HG03457 (cell line): ENCODE measurements around the gene PODN.

Source experiments
- ATAC-seq: cut with Tn5 transposase; IDR thresholded peaks from one replicate; pipeline ENCODE4 v1.9.1; 2021; ENCODE audit warnings: moderate number of reproducible peaks; ENCODE audit not compliant: unreplicated experiment

Gene PODN, protein sequence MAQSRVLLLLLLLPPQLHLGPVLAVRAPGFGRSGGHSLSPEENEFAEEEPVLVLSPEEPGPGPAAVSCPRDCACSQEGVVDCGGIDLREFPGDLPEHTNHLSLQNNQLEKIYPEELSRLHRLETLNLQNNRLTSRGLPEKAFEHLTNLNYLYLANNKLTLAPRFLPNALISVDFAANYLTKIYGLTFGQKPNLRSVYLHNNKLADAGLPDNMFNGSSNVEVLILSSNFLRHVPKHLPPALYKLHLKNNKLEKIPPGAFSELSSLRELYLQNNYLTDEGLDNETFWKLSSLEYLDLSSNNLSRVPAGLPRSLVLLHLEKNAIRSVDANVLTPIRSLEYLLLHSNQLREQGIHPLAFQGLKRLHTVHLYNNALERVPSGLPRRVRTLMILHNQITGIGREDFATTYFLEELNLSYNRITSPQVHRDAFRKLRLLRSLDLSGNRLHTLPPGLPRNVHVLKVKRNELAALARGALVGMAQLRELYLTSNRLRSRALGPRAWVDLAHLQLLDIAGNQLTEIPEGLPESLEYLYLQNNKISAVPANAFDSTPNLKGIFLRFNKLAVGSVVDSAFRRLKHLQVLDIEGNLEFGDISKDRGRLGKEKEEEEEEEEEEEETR

DNA sequence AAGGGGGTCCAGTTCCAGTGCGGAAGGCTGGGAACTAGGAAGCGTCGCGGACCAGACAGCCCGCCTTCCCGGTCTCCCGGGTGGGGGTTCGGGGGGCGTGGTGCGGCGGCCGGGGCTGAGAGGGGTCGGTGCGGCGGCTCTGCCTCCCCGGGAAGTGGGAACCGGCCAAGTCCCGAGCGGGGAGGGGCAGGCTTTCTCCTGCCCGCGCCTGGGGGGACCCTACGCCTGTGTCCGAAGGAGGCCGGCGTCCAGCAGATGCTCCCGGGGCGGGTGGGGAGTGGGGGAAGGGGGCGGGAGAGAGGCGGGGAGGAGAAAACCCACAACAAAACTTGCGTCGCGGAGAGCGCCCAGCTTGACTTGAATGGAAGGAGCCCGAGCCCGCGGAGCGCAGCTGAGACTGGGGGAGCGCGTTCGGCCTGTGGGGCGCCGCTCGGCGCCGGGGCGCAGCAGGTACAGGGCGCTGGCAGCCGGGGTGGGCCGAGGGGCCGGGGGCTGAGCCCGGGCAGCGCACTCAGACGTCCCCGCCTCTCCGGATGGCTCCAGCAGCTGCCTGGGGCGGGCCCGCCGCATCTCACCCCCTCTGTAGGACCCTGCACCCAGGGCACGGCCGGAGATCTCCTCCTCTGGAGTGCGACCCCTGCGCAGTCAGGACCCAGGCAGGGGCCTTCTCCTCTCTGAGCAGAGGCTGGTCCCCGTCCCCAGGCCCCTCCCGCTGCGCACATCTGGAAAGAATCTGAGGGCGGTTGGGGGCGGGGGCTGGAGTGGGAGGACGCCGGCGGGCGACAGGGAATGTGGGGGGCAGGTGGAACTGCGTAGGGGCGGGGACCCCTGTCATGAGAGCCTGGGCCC lies at the start of gene PODN:
Gene PODN, plus strand, starts transcription at position 355 of the 849 bp plus-strand sequence. CDS start 7,643 bp downstream, outside the sequence.
- ATAC-seq: no peak

DNA sequence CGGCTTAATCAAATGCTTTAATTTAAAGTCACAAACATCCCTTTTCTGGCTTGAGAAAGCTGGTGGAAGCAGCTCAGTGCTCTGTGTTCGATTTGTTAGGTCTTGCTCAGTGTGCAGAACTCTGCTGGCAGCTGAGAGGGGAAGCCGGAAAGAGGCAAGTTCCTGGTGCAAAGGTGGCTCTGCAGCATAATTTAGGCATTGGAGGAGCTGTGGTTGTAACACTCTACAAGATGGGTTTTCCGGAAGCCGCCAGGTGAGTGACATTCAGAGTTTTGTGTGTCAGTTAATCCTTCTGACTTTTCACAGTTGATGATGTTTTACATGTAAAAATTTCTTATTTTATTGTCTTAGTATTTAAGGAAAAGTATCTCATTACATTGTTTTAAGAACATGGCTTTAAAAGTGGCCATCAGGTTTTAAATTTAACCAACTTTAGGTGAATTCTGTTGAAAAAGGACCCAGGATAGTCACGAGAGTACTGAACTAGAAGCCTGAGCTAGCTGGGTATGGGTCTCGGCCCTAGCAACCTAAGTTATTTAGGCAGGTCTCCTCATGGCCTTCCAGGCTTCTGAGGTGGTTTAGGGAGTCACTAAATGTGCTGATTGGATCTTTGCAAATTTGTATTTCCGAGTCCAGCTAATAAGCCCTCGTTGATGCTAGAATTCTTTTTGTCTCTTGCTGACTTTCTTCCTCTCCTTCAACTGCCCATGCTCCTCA lies 47.1 kb upstream of the PODN start:
- peak; percentile 77 for ATAC-seq

DNA sequence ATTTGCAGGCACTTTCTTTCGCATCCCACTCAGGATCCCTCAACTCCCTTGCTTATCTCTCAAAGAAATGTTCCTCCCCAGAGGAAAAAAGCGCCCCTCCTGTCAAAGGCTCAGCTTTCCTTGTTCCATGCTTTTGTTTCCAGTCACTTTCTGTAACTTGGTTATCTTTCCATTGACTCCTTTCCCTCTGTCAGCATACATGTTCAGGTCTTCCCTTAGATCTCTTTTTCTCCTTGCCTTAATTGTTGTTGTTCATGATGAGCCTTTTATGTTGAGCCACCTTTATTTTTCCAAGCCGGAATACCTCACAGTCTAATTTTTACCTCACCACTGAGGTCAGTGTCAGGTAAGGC lies 46.5 kb upstream of the PODN start:
- ATAC-seq: no peak

DNA sequence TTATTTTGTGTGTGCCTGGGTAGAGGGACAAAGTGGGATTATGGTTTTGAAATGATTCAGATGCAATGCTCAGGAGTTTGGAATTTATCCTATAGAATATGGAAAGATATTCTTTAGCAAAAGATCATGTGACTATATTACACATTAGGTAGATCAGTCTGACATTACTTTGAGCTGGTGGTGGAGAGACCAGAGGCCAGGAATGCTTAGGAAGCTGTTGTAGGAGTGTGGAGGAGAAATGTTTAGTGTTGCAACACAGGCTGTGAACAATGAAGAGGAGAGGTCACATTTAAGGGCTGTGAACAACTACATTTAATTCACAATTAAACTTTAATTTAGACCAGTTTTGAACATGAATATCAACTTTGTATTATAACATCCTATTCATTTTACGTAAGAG lies 45.3 kb upstream of the PODN start:
- ATAC-seq: no peak

DNA sequence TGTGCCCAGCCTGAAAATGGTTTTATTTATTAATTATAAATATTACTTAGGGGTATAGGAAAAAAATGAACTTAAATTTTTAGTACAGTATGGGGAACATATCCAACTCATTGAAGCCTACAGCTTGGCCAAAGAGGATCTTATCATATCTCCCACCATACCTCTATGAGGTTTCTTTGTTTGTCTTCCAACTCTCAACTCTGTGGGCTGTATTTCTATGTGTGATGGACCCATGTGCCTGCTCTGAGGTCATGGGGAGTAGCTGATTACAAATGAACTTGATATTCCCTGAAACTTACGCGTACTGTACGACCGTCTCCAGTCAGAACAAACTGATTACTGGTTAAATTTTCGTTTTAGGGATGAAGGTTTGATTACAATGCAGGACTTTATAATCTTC lies 41.4 kb upstream of the PODN start:
- ATAC-seq: no peak

DNA sequence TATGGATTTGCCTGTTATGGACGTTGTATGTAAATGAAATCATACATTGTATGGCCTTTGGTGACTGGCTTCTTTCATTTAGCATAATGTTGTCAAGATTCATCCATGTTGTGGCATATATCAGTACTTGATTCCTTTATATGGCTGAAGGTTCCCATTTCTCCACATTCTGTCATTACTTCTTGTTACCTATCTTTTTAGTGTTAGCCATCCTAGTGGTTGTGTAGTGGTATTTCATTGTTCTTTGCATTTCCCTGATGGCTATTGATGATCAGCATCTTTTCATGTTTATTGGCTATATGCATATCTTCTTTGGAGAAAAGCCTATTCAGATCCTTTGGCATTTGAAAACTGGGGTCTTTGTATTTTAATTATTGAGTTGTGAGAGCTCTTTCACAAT lies 39.8 kb upstream of the PODN start:
- ATAC-seq: no peak

DNA sequence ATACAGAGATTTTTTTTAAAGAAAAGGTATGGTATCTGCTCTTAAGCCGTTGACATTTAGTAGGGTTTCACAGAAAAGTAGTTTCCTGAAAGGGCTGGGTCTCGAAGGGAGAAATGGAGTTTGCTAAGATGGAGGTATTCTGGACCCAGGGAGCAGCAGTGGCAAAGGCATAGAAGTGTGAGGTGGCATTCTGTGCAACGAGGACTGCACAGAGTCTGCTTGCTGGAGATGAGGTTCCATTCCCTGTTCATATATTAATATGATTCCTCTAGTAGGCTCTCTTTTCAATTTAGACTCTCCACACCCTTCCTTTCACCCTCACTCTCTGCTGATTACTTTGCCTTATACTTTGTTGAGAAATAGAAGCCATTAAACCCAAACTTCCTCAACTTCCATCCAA lies 38.5 kb upstream of the PODN start:
- ATAC-seq: no peak

DNA sequence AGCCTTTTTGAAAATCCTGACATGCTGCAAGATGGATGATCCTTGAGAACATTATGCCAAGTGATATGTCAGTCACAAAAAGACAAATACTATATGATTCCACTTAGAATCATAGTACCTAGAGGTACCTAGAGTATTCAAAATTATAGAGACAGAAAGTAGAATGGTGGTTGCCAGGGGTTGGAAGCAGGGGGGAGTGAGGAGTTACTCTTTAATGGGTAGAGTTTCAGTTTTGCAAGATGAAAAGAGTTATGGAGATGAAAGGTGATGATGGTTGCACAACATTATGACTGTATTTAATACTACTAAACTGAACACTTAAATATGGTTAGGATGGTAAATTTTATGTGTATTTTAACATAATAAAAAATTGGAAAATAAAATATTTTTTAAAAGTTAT lies 37.9 kb upstream of the PODN start:
- no peak for ATAC-seq

DNA sequence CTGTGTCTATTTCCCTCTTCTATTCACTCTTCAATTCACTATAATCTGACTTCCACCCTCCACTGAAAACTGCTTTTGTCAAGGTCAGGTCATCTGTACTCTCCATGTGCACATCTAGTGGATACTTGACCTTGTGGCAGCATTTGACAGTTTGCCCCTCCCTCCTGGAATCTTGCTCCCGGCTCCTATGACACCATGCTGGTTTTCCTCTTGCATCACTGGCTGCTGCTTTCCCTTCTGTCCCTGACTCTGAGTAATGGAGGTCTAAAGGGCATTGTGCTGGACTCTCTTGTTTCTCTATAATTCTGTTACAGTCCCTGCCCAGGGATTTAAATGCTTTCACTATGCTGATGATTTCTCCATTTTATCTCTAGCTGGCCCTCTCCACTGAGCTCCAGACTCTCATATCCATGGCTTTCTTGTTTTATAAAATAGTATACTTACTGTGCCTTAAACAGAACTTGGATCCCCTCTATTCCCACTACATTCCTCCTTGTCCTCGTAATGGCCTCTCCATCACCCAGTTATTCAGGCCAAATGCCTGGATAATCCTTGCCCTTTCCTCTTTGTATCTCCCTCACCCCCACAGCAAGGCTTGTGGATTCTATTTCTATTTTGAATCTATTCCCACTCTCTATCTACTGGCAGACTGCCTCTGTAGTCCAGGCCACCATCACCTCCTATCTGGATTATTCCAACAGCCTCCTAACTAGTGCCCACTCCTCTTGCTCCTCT lies 36.8 kb upstream of the PODN start:
- ATAC-seq: no peak

DNA sequence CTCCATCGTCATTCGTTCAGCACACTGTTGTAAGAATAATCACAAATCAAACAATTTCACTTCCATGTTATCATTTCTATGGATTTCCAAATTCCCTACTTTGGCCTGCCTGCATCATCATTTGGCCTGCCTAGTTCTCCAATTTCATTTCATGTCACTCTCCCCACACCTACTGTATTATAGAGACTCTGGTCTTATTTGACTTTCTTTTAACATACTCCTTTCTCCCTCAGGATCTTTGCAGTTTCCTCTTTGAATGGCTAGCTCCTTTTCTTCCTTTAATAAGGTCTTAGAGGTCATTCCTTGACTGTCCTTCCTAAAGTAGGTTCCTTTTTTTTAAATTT lies 36.3 kb upstream of the PODN start:
- ATAC-seq: no peak

DNA sequence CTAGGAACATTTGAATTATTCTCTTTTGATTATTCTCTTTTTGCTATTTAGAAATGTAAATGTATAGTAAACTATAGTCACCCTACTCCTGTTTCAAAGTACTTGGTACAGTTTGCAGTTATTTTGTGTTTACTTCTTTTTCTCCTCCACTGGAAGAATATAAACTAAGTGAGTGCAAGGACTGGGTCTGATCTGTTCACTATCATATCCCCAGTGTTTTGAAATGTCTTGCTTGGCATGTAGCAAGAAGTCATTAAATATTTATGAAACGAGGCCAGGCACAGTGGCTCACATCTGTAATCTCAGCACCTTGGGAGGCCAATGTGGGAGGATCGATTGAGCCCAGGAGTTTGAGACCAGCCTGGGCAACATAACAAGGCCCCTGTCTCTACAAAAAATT lies 35.8 kb upstream of the PODN start:
- no peak for ATAC-seq

DNA sequence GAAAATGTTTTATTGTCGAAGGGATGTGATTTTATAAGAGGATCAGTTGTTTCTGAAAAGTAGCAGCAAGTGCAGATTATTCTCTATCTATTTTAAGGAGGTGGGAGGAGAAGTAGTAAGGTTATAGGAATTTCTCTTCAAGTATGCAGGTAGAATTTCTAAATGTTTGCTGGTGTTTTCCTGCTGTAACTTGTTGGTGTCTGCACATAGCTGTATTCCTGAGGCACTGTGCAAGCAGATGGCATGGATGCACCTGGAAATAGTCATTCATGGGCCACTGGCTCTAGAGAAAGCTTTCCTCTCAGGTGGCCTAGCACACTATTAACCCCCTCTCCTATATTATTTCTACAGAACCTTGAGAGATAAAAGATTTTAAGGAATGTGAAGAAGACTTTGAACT lies 30.3 kb upstream of the PODN start:
- no peak for ATAC-seq

DNA sequence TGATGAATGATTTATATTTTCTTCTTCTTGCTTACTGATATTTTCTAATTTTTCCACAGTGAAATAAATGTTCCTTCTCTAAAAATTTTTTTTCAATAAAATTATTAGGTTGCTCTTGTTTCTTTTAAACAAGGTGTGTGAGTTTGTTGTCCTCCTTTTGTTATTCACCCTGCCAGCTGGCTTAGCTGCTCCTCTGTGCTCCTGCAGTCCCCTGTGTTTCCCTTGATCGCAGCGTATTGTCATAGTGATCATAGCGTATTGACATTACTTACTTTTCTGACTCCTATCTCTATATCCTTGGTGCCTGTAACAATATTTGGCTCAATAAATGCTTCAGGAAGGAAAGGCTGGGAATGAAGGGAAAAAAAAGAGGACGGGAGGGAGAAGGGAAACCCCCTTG lies 24.9 kb upstream of the PODN start:
- ATAC-seq: no peak

DNA sequence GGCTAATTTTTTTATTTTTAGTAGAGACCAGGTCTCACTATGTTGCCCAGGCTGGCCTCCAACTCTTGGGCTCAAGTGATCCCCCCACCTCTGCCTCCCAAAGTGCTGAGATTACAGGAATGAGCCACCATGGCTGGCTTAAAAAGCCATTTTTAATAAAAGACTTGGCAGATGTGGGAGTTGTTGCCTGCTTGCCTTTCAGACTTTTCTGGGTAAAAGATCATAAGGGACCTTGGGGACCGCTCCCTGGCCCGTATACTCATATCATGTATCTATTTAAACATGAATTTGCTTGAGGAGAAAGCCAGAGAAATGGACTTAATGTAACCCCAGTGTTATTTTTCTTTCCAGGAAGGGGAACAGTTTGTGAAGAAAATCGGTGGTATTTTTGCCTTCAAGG lies 23.4 kb upstream of the PODN start:
- ATAC-seq: no peak

DNA sequence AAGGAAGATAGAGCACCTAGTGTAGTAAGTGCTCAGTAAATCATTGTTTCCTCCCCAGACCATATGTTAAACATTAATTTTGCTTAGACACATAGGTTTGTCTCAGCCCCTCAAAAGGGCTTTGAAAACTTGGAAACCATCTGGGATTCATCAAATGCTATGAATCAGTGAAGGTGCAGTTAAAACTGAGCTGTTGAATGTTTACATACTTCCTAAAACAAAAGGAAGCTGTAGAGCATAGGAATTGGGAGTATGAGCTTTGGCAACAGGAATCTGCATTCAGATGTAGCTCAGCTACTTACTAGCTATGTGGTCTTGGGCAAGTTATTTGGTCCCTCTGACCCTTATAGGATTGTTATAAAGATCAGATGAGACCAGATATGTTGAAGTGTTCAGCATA lies 18.7 kb upstream of the PODN start:
- ATAC-seq: no peak

DNA sequence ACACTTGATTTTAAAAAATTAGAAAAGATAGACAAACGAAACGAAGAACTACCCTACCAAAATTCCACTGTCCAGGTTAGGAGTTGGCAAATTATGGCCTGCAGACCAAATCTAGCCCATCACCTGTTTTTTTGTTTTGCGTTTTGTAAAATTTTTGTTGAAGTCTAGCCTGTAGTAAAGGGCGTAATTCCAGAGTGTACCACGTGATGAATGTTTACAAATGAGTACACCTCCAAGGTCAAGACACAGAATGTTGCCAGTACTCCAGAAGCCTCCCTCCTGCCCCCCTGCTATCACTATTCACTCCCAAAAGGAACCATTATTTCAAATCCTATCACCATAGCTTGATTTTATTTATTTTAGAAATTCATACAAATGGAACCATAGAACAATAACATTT lies 17.1 kb upstream of the PODN start:
- ATAC-seq: no peak

DNA sequence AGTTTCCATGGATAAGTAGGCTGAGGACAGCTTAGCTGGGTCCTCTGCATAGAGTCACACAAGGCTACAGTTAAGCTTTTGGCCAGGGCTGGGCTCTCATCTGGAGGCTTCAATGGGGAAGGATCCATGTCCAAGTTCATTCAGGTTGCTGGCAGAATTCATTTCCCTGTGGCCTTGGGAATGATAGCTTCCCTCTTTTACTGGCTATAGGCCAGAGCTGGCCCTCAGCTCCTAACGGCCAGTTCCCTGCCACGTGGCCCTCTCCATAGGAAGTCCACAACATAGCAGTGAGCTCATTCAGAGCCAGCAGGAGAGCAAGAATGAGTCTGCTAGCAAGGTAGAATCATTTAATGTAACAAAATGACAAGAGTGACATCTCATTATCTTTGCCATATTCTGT lies 15.1 kb upstream of the PODN start:
- ATAC-seq: no peak

DNA sequence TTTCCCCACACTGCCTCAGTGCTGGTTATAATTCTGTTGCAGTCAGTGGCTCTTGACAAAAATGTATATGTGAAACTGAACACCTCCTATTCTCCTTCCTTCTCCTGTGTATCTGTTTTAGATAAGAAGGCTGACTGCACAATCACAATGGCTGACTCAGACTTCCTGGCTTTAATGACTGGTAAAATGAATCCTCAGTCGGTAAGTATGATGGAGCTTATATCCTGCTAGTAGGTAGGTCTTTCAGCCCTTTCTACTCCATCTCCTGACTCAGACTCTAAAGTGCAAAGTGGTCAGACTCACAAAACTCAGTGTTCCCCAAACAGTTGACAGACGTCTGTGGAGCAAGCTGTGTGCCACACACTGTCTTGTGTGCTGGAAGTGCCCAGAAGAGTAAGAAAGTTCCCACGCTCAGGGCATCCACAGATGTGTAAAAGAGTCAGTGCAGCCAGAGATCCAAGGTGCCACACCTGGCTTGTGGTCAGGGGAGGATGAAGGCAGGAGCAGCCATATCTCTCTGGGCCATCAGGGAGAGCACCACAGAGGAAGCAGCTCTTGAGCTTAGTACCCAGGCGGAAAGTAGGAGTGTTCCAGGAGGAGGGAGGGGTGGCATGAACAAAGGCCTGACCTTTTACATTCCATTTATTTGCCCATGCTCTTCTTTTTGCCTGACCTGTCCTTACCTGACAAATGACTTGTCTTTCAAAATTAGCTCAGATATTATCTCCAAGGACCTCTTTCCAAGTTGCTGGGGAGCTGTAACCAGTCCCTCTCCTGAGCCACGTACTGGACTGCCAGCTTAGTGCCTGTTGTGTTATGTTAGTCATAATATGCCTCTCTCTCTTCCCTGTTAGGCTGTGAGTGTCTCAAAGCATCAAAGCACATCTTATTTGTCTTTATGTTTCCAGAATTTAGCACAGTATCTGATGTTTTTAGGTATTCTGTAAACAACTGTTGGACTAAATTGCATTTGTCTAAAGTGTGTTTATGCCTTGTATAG lies 14.0 kb upstream of the PODN start:
- no peak for ATAC-seq

DNA sequence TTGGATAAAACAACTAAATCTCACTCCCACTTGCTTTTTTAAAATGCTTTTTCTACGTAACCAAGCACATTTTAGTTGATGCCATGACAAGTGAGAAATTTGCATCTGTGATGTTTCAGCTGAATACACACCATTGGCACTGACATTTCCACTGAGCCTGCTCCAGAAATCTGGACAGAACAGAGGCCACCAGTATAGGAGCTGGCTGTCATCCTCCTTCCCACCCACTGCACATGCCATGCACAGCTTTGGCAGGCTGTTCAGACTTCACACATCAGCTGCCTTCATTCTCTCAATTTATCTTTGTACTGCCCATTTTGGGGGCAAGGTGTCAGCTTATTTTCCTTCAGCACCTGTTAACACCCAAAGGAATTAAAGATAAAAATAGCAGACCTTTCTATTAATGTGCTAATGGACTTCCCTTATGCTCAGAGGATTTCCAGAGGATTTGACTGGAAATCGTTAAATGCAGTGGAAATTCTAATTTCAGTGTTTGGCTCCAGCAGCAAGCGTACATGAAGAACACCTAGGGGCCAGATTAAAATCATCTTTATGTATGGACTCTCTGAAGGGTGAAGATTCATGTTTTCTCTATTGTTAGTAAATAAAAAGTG lies 12.9 kb upstream of the PODN start:
- ATAC-seq: no peak
